ENCODE results near the gene RARG.

RARG gene

DNA sequence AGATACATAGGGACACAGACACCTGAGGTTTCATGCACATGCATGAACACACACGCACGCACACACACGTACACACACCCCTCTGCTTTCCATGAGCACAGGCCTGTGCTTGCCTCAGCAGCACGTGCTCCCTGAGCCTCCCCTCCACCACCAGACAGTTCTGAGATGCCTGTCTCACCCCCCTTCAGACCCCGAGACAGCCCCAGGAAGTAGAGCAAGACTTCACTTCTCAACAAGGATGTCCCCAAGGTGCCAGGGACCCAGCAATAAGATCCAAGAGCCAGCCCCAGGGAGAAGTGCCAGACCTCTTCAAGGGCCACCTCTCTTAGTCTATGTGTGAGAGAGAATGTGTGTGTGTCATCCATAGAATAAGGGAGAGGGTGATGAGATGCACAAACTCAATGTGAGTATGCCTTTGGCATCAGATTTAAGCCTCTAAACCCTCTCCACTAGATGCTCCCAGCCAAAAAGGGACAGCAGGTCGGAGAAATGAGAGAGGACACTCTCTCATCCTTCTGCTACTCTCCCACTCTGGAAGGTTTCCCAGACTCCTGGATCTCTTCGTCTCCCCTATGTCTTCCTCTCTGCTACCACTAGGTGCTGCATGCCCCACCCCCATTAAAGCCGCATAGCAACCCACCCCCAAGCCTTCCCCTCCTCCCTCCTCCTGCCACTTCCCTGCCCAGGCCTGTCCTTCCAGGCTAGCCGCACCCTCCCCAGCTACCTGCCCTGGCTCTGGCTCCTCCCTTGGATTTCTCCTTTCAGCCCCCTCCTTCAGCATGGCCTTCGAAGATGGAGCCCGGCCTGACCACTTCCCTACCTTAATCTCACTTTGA is 7.7 kb downstream of the RARG start:
- H3K4me3 ChIP-seq (ENCODE audit: low read depth, low read length): no peak overlapping the region

- H3K4me3 ChIP-seq (ENCODE audit: low read depth, low read length): no peak overlapping the region
Measured at GRCh38 chr12:53223389-53224060, 8.5 kb downstream of the RARG start.

GRCh38 chr12:53222806-53223261 is 9.2 kb downstream of the RARG start:
- H3K4me3 ChIP-seq (ENCODE audit: low read depth, low read length): no peak overlapping the region

DNA sequence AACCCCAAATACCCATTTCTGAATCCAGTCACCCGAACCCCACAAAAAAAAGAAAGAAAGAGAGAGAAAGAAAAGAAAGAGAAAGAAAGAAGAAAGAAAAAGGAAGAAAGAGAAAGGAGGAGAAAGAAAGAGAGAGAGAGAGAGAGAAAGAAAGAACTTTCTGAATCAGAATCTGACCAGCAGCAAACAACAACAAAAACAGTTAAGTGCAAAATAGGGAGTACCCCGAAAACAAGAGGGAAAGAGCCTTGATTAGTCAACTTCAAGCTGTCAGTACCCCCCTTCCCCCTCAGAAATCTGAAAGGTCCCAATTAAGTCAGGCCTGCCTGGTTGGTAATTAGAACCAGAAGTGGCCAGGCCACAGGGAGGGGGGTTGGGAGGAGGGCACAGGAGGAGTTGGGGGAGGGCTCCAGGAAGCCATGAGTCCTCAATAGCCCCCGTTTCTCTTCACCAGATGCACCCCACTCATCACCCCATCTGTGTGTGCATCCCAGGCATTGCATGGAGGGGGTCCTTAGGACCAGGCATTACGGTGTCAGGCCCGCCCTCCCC is 9.8 kb downstream of the RARG start:
- H3K4me3 ChIP-seq (ENCODE audit: low read depth, low read length): no peak overlapping the region

GRCh38 chr12:53221203-53222080 is 10.6 kb downstream of the RARG start:
- peak overlapping the region; percentile 43 for H3K4me3 ChIP-seq (ENCODE audit: low read depth, low read length)

- peak overlapping the region; percentile 91 for H3K4me3 ChIP-seq (ENCODE audit: low read depth, low read length)
Measured at GRCh38 chr12:53220694-53221202, 11.3 kb downstream of the RARG start.

- peak overlapping the region; percentile 91 for H3K4me3 ChIP-seq (ENCODE audit: low read depth, low read length)
Measured at GRCh38 chr12:53219956-53220693, 11.9 kb downstream of the RARG start.

DNA sequence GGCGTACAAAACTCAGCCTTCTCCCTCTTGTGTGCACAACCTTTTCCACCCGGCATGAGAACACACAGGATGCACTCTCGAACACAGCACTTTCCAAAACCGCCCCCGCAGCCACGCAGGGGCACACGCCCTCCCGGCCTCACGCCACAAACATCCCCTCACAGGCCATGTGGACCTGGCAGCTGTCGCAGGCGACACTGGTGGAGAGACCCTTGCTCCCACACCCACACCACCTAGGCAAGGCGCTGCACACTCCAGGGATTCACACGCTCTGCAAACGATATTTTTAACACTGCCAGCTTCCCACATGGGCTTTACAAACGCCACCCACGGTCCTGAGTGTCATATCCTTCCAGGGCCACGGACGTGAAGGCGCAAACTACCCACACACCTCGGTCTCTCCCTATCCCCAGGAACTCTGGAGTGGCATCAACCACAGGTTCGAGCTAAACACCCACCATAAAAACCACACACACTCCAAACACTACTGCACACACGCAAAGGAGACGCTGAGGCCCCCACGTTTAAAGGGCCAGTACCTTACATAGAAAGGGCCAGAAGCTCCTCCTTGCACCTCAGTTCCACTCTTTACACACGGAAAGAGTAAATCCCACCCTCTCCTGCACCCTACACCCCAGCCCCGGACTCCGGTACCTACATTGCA is 12.6 kb downstream of the RARG start:
- H3K4me3 ChIP-seq (ENCODE audit: low read depth, low read length): peak overlapping the region; percentile 91

GRCh38 chr12:53218551-53219291 is 13.3 kb downstream of the RARG start:
- peak overlapping the region; percentile 91 for H3K4me3 ChIP-seq (ENCODE audit: low read depth, low read length)

- no peak overlapping the region for H3K4me3 ChIP-seq (ENCODE audit: low read depth, low read length)
Measured at GRCh38 chr12:53217931-53218307, 14.1 kb downstream of the RARG start.

DNA sequence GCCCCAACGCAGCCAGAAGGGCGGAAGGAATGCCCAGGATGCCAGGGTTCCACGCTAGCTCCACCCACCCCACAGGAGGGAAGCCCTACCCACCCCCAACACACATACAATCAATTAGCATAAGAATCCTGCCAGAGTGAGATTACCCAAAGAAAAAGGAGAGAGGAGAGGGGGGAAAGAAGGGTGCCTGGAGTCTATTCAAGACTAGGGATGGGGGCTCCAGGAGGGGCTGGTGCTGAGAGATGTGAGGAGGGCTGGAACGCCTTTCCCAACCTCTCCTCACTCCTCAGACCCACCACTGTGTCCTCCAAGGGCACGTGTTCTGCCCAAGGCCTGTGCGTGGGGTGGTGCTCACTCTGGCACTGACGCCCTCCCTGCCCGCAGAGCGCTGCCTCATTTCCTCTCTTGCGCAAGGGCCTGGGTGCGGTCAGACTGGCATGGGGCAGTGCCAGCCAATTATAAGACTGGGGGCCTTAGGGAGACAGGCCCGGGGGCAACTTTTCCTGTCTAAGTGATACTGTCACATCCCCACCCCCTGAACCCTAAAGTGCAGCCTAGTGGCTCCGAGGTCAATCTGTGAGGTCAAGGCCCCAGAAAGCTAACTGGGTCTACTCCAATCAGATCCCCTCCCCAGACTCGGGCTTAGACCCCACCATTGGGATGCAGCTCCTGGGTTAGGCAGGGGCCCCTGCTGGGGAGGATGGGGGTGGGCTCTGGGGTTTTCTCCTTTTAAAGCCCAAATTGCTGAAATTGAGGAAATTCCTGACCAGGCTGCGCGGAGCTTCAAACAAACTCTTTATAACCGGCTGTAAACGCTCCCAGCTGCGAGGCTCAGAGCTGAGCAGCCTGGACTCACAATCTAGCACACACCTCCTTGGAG is 14.7 kb downstream of the RARG start:
- peak overlapping the region; percentile 5 for H3K4me3 ChIP-seq (ENCODE audit: low read depth, low read length)

- no peak overlapping the region for H3K4me3 ChIP-seq (ENCODE audit: low read depth, low read length)
Measured at GRCh38 chr12:53215497-53215896, 16.5 kb downstream of the RARG start.

- no peak overlapping the region for H3K4me3 ChIP-seq (ENCODE audit: low read depth, low read length)
Measured at GRCh38 chr12:53214687-53215455, 17.1 kb downstream of the RARG start.

- no peak overlapping the region for H3K4me3 ChIP-seq (ENCODE audit: low read depth, low read length)
Measured at GRCh38 chr12:53214221-53214620, 17.8 kb downstream of the RARG start.

- H3K4me3 ChIP-seq (ENCODE audit: low read depth, low read length): no peak overlapping the region
Measured at GRCh38 chr12:53213348-53213747, 18.7 kb downstream of the RARG start.

DNA sequence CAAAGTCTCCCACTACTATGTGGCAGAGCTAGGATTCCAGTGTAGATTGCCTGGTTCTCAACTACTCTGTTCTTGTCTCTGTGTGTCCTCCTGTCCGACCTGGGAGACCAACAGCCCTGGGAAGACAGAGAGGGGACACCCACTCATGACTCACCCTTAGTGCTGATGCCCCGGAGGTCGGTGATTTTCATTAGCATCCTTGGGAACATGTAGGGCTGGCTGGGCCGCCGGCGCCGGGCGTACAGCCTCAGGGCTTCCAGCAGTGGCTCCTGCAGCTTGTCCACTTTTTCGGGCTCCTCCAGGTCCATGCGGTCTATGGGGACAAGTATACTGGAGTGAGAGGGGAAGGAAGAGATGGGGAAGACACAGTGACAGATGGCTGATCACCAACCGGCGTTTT is 19.1 kb downstream of the RARG start:
- H3K4me3 ChIP-seq (ENCODE audit: low read depth, low read length): no peak overlapping the region

All from iPS-11a (cell line).